HepG2 (cell line): ENCODE measurements around the gene CTDSP1. TPM values are rescaled to one million over a fixed set of nuclear protein-coding genes. Genes with fewer than 3 reads are reported as not detected.

Experiments
- FOXK1 ChIP-seq: sonication (generic); formaldehyde crosslinking; IDR thresholded peaks from 2 replicates; pipeline ENCODE4 v1.4.0; 2020; ENCODE audit warnings: low read depth, missing genetic modification reagents, borderline replicate concordance
- FOXM1 ChIP-seq: sonication (generic); formaldehyde crosslinking; IDR thresholded peaks from 2 replicates; pipeline ENCODE4 v1.5.0; 2020; ENCODE audit warnings: missing genetic modification reagents
- HOXA9 ChIP-seq: sonication (generic); formaldehyde crosslinking; IDR thresholded peaks from 2 replicates; pipeline ENCODE4 v1.8.1; 2022; ENCODE audit warnings: missing genetic modification reagents, mild to moderate bottlenecking, moderate library complexity, borderline replicate concordance
- PAF1 ChIP-seq: IDR thresholded peaks from 2 replicates; pipeline ENCODE4 v1.6.1; 2016; ENCODE audit warnings: missing genetic modification reagents, missing compliant biosample characterization
- REXO4 ChIP-seq: sonication (generic); formaldehyde crosslinking; IDR thresholded peaks from 2 replicates; pipeline ENCODE4 v1.8.0; 2022; ENCODE audit warnings: missing genetic modification reagents, mild to moderate bottlenecking, borderline replicate concordance
- RXRA ChIP-seq: sonication (generic); formaldehyde crosslinking; IDR thresholded peaks from 2 replicates; pipeline ENCODE4 v1.5.1; 2020; ENCODE audit warnings: missing genetic modification reagents
- SP4 ChIP-seq: sonication (generic); formaldehyde crosslinking; IDR thresholded peaks from 2 replicates; pipeline ENCODE4 v1.8.1; 2023; ENCODE audit warnings: mild to moderate bottlenecking, missing genetic modification reagents
- ZEB1 ChIP-seq: IDR thresholded peaks from 2 replicates; pipeline ENCODE4 v1.6.1; 2012; ENCODE audit warnings: mild to moderate bottlenecking, low read depth, inconsistent platforms; ENCODE audit not compliant: insufficient replicate concordance
- ZNF317 ChIP-seq: sonication (generic); formaldehyde crosslinking; IDR thresholded peaks from 2 replicates; pipeline ENCODE4 v1.5.0; 2020; ENCODE audit warnings: mild to moderate bottlenecking, missing genetic modification reagents
- ZNF550 ChIP-seq: sonication (generic); formaldehyde crosslinking; IDR thresholded peaks from 2 replicates; pipeline ENCODE4 v1.4.0; 2020; ENCODE audit warnings: mild to moderate bottlenecking, missing genetic modification reagents, borderline replicate concordance
- ZNF577 ChIP-seq: sonication (generic); formaldehyde crosslinking; IDR thresholded peaks from 2 replicates; pipeline ENCODE4 v1.4.0; 2020; ENCODE audit warnings: mild to moderate bottlenecking, low read depth, missing genetic modification reagents, borderline replicate concordance
- ZNF746 ChIP-seq: sonication (generic); formaldehyde crosslinking; IDR thresholded peaks from 2 replicates; pipeline ENCODE4 v1.8.0; 2022; ENCODE audit warnings: mild to moderate bottlenecking, missing genetic modification reagents
- polyA plus RNA-seq, 8 experiments: library from polyadenylated mRNA; depleted of rRNA in 3 of 8; stranded (reverse) in 7 of 8; unstranded in 1 of 8; fragments of >200 nt; fragmentation: Illumina TruSeq in 4 of 8; extraction: Trizol in 4 of 8; gene quantifications; 2 replicates each; pipeline versions ENCODE4 v1.2.1 to v1.2.3, GENCODE V29; 2011 to 2016; ENCODE audit warnings: low read depth in 4 of 8, missing spikeins in 1 of 8, mixed read lengths in 1 of 8; ENCODE audit not compliant: insufficient read depth in 1 of 8
- total RNA-seq, 5 experiments: library from RNA; depleted of rRNA; stranded (reverse); fragments of >200 nt; fragmentation: Illumina TruSeq; extraction: Trizol; gene quantifications; 2 replicates each; pipeline ENCODE4 v1.2.3, GENCODE V29; 2016; ENCODE audit warnings: low read depth in 1 of 5
- TF ChIP-seq, protein P1 (sequence below): sonication (generic); formaldehyde crosslinking; IDR thresholded peaks from 2 replicates; pipeline ENCODE4 v1.4.0; 2020; ENCODE audit warnings: missing genetic modification reagents, borderline replicate concordance
- TF ChIP-seq, protein P2 (sequence below), 2 experiments: sonication (generic) in 1 of 2; formaldehyde crosslinking in 1 of 2; IDR thresholded peaks; 2 replicates each; pipeline versions ENCODE4 v1.6.1 to v1.9.0; 2014 to 2022; ENCODE audit warnings: antibody characterized with exemption in 1 of 2, borderline replicate concordance in 1 of 2, inconsistent platforms in 1 of 2, low read depth in 1 of 2, missing genetic modification reagents in 1 of 2
- TF ChIP-seq, protein P3 (sequence below): sonication (generic); formaldehyde crosslinking; IDR thresholded peaks from 2 replicates; pipeline ENCODE4 v1.4.0; 2020; ENCODE audit warnings: missing genetic modification reagents
- TF ChIP-seq, protein P4 (sequence below): sonication (generic); formaldehyde crosslinking; IDR thresholded peaks from 2 replicates; pipeline ENCODE4 v1.4.0; 2020; ENCODE audit warnings: missing genetic modification reagents, borderline replicate concordance

Gene CTDSP1
- total and polyA plus RNA-seq, 2 of the 13 experiments (the other 11 are each of a cell fraction or from before 2014, with no cell fraction given), result 91.0 to 268 TPM

DNA sequence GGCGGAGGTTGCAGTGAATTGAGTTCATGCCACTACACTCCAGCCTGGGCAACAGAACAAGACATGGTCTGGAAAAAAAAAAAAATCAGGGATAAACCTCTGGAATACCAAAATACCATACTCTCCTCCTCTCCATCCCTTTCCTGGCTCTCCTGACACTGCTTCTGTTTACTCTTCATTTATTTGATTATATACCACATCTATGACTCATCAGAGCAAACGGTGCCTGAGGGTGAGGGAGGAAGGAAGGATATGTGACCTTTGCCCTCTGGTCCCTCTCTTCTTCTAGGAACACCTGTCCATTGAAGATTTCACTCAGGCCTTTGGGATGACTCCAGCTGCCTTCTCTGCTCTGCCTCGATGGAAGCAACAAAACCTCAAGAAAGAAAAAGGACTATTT is 49.3 kb downstream of the CTDSP1 start (continued):
- TF ChIP-seq FOXM1 (CRISPR knock-in tag) (no peak), ZNF746 (CRISPR knock-in tag) (0 out of 2 replicates have a peak, but pooled peaks have one; percentile 39), ZNF317 (CRISPR knock-in tag) (no peak), HOXA9 (CRISPR knock-in tag) (no peak), FOXK1 (peak; percentile 46; the same call in 1 of the 2 replicates), REXO4 (no peak), RXRA (no peak; the same call in 1 of the 2 replicates), ZNF577 (CRISPR knock-in tag) (no peak), PAF1 (no peak), ZNF550 (CRISPR knock-in tag) (no peak), SP4 (CRISPR knock-in tag) (no peak), ZEB1 (peak; percentile 78)
- TF ChIP-seq, protein P1, sequence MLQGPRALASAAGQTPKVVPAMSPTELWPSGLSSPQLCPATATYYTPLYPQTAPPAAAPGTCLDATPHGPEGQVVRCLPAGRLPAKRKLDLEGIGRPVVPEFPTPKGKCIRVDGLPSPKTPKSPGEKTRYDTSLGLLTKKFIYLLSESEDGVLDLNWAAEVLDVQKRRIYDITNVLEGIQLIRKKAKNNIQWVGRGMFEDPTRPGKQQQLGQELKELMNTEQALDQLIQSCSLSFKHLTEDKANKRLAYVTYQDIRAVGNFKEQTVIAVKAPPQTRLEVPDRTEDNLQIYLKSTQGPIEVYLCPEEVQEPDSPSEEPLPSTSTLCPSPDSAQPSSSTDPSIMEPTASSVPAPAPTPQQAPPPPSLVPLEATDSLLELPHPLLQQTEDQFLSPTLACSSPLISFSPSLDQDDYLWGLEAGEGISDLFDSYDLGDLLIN (CRISPR knock-in tag), result no peak
- TF ChIP-seq, protein P2, sequence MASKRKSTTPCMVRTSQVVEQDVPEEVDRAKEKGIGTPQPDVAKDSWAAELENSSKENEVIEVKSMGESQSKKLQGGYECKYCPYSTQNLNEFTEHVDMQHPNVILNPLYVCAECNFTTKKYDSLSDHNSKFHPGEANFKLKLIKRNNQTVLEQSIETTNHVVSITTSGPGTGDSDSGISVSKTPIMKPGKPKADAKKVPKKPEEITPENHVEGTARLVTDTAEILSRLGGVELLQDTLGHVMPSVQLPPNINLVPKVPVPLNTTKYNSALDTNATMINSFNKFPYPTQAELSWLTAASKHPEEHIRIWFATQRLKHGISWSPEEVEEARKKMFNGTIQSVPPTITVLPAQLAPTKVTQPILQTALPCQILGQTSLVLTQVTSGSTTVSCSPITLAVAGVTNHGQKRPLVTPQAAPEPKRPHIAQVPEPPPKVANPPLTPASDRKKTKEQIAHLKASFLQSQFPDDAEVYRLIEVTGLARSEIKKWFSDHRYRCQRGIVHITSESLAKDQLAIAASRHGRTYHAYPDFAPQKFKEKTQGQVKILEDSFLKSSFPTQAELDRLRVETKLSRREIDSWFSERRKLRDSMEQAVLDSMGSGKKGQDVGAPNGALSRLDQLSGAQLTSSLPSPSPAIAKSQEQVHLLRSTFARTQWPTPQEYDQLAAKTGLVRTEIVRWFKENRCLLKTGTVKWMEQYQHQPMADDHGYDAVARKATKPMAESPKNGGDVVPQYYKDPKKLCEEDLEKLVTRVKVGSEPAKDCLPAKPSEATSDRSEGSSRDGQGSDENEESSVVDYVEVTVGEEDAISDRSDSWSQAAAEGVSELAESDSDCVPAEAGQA (IDR thresholded peaks at IDR 0.05; ENCODE audit: low read depth), result no peak
- TF ChIP-seq, protein P2 (CRISPR knock-in tag; IDR thresholded peaks at IDR 0.05; ENCODE audit: borderline replicate concordance), result no peak
- TF ChIP-seq, protein P3, sequence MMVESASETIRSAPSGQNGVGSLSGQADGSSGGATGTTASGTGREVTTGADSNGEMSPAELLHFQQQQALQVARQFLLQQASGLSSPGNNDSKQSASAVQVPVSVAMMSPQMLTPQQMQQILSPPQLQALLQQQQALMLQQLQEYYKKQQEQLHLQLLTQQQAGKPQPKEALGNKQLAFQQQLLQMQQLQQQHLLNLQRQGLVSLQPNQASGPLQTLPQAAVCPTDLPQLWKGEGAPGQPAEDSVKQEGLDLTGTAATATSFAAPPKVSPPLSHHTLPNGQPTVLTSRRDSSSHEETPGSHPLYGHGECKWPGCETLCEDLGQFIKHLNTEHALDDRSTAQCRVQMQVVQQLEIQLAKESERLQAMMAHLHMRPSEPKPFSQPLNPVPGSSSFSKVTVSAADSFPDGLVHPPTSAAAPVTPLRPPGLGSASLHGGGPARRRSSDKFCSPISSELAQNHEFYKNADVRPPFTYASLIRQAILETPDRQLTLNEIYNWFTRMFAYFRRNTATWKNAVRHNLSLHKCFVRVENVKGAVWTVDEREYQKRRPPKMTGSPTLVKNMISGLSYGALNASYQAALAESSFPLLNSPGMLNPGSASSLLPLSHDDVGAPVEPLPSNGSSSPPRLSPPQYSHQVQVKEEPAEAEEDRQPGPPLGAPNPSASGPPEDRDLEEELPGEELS (CRISPR knock-in tag), result peak; percentile 70
- TF ChIP-seq, protein P4, sequence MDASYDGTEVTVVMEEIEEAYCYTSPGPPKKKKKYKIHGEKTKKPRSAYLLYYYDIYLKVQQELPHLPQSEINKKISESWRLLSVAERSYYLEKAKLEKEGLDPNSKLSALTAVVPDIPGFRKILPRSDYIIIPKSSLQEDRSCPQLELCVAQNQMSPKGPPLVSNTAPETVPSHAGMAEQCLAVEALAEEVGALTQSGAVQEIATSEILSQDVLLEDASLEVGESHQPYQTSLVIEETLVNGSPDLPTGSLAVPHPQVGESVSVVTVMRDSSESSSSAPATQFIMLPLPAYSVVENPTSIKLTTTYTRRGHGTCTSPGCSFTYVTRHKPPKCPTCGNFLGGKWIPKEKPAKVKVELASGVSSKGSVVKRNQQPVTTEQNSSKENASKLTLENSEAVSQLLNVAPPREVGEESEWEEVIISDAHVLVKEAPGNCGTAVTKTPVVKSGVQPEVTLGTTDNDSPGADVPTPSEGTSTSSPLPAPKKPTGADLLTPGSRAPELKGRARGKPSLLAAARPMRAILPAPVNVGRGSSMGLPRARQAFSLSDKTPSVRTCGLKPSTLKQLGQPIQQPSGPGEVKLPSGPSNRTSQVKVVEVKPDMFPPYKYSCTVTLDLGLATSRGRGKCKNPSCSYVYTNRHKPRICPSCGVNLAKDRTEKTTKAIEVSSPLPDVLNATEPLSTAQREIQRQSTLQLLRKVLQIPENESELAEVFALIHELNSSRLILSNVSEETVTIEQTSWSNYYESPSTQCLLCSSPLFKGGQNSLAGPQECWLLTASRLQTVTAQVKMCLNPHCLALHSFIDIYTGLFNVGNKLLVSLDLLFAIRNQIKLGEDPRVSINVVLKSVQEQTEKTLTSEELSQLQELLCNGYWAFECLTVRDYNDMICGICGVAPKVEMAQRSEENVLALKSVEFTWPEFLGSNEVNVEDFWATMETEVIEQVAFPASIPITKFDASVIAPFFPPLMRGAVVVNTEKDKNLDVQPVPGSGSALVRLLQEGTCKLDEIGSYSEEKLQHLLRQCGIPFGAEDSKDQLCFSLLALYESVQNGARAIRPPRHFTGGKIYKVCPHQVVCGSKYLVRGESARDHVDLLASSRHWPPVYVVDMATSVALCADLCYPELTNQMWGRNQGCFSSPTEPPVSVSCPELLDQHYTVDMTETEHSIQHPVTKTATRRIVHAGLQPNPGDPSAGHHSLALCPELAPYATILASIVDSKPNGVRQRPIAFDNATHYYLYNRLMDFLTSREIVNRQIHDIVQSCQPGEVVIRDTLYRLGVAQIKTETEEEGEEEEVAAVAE, result no peak
